Effector memory CD4-positive, alpha-beta T cell (primary cell): ENCODE measurements around the gene TRAF2.
"Not testable (repeated sequence)": the region's sequence is repeated elsewhere in the genome, so short reads cannot be mapped to it uniquely, and the experiment has no call there.

Experiments used
- DNase-seq, 3 donors: peaks; one replicate each; pipeline ENCODE4 v3.0.0-alpha.2; 2020
- H3K27ac ChIP-seq: 2 replicates; pipeline ENCODE4 v1.7.0; 2013; ENCODE audit warnings: mild to moderate bottlenecking, low read length, moderate library complexity; ENCODE audit not compliant: insufficient read depth, poor library complexity, severe bottlenecking
- H3K27me3 ChIP-seq: replicated peaks from 2 replicates; pipeline ENCODE4 v1.7.0; 2013; ENCODE audit warnings: mild to moderate bottlenecking, low read length; ENCODE audit not compliant: insufficient read depth, control insufficient read depth, poor library complexity, severe bottlenecking
- H3K36me3 ChIP-seq: 2 replicates; pipeline ENCODE4 v1.7.0; 2013; ENCODE audit warnings: mild to moderate bottlenecking, low read length, moderate library complexity; ENCODE audit not compliant: control insufficient read depth, insufficient read depth
- H3K4me1 ChIP-seq: 2 replicates; pipeline ENCODE4 v1.7.0; 2013; ENCODE audit warnings: low read length, mild to moderate bottlenecking; ENCODE audit not compliant: control insufficient read depth, insufficient read depth, poor library complexity, severe bottlenecking
- H3K4me3 ChIP-seq: 2 replicates; pipeline ENCODE4 v1.7.0; 2013; ENCODE audit warnings: low read length, low read depth, mild to moderate bottlenecking; ENCODE audit not compliant: insufficient read depth, poor library complexity, severe bottlenecking
- H3K9me3 ChIP-seq: 2 replicates; pipeline ENCODE4 v1.7.0; 2013; ENCODE audit warnings: mild to moderate bottlenecking, low read length, moderate library complexity; ENCODE audit not compliant: control insufficient read depth

Gene TRAF2

DNA sequence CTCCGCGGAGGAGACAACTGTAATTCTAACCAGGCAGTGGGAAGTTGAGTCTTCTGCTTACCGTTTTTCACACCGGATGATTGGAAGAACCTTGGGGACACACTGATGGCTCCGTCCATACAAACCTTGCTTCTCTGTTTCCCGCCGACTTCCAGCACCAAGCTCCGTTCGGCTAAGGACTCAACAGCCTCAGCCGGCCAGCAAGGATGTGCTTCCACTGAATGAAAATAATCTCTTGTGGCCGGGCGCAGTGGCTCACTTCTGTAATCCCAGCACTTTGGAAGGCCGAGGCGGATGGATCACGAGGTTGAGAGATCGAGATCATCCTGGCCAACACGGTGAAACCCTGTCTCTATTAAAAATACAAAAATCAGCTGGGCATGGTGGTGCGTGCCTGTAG, 18.4 kb upstream of the TRAF2 start:
- Histone ChIP-seq H3K4me1 (peaks cover 9% of the 10 kb centered on the region), H3K4me3 (no peak overlapping the region), H3K27me3 (no peaks in the 10 kb centered on the region), H3K36me3 (peaks cover 8% of the 10 kb centered on the region), H3K27ac (no peak overlapping the region), H3K9me3 (no peaks in the 10 kb centered on the region)
- DNase-seq = no peak

DNA sequence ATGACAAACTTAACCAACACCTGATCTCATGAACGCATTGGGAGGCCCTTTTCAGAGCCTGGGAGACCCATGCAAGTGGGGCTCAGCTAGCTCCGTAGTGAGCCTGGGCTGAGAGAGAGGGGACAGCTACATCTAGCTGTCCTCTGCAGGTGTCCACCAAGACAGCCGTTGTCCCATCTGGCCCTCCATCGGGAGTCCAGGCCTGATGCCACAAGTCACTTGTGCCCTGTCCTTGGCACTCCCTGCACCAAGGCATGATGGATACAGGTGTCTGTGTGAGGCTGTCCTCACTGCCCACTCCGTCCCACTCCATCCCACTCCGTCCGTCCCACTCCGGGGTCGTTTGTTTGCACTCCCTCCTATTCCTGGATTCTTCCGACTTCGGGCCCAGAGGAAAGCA, 17.7 kb upstream of the TRAF2 start:
- peaks cover under 1% of the 10 kb centered on the region for H3K36me3 ChIP-seq
- no peaks in the 10 kb centered on the region for H3K27me3 ChIP-seq
- peaks cover 9% of the 10 kb centered on the region for H3K4me1 ChIP-seq
- no peak overlapping the region for H3K27ac ChIP-seq
- no peak for DNase-seq
- H3K4me3 ChIP-seq = no peak overlapping the region
- no peaks in the 10 kb centered on the region for H3K9me3 ChIP-seq

DNA sequence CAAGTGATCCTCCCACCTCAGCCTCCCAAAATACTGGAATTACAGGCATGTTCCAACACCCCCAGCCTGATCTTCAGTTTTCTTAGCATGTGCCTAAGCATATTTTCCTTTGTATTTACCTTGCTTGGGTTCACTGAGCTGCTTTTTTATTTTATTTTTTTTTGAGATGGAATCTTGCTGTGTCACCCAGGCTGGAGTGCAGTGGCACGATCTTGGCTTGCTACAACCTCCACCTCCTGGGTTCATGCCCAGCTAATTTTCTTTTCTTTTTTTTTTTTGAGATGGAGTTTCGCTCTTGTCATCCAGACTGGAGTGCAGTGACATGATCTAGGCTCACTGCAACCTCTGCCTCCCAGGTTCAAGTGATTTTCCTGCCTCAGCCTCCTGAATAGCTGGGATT, 16.7 kb upstream of the TRAF2 start:
- not testable (repeated sequence) for H3K4me3 ChIP-seq, H3K27ac ChIP-seq, H3K27me3 ChIP-seq, H3K4me1 ChIP-seq, DNase-seq, H3K9me3 ChIP-seq, H3K36me3 ChIP-seq

DNA sequence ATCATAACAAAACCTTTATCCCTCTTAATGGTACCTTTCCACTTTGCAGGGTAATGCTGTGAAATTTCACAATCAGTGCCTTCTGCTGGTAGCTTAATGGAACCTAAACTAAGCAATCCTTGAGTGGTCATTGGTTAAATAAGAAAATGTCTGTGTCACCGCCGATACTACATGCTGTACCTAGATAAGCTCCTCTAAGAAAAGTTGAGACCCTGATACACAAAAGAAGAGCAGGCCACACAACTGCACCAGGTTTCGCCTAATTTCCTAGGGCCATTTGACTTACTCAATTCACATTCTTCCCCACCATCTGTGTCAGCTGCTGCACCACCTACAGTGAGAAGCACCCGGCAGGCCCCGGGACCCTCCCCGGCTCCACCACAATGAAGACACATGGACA, 11.2 kb upstream of the TRAF2 start:
- Histone ChIP-seq H3K27me3 (no peaks in the 10 kb centered on the region), H3K4me1 (no peaks in the 10 kb centered on the region), H3K9me3 (no peaks in the 10 kb centered on the region), H3K27ac (no peak overlapping the region), H3K4me3 (no peak overlapping the region), H3K36me3 (no peaks in the 10 kb centered on the region)
- DNase-seq = no peak

DNA sequence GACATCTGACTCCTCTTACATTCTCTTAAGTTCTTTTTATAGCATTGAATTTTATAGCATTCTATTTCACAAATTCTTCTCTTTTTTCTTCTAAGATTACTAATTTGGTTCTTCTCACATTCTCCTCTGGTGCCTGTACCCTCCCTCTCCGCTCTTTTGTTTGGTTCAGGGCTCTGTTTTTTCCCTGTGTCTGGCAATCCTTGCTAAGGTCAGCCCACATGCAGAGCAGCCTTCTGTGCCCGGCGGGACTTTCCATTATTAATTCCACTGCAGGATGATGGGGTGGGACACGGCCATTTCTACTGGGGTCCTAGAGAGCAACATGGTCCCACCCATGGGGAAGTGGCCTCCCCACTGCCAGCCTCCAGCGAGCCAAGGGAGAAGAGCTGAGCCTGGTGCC, 9.8 kb upstream of the TRAF2 start:
- H3K36me3 ChIP-seq = no peaks in the 10 kb centered on the region
- H3K27me3 ChIP-seq = no peaks in the 10 kb centered on the region
- no peak for DNase-seq
- H3K4me1 ChIP-seq = peaks cover 2% of the 10 kb centered on the region
- no peaks in the 10 kb centered on the region for H3K9me3 ChIP-seq
- H3K4me3 ChIP-seq = no peak overlapping the region
- H3K27ac ChIP-seq = no peak overlapping the region

DNA sequence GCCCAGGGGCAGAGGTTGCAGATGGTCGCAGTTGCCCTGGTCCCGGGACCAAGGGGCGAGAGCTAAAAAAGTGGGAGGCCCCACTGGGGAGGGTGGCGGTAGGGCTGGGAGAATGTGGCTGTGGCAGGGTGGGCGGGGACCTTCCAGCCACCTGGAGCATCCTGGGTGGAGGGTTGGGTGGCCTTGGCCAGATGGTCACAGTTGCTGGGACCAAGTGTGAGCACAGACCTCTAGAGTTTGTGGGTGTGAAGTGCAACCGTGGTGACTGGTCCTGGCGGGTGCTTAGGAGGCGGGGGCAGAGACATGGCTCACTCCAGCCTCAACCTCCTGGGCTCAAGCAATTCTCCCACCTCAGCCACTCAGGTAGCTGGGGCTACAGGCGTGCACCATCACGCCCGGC, 5.7 kb upstream of the TRAF2 start:
- Histone ChIP-seq H3K9me3 (no peaks in the 10 kb centered on the region), H3K4me3 (no peak overlapping the region), H3K4me1 (peaks cover 30% of the 10 kb centered on the region), H3K27ac (no peak overlapping the region), H3K27me3 (no peaks in the 10 kb centered on the region), H3K36me3 (no peaks in the 10 kb centered on the region)
- DNase-seq = no peak

DNA sequence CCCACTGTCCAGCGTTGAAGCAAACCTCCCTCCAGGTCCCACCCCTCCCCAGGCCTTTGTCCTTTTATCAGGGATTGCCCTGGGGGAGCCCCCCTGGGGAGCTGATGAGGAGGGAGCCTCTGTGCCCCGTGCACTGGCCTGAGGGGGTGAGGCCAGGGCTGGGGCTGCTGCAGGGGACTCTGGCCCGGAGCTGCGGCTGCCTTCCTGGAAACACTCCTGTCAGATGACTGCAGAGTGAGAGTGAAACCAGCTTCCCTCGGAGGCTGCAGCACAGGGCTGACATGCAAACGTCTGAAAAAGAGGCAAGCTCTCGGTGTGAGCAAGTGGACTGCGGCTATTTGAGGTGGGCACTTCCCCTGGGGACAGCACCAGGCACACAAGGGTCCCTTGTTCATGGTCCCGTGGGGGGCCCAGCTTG, 4.6 kb upstream of the TRAF2 start:
- peak overlapping the region; percentile 76 for H3K27ac ChIP-seq
- H3K4me3 ChIP-seq = peak overlapping the region; percentile 57
- no peaks in the 10 kb centered on the region for H3K9me3 ChIP-seq
- H3K27me3 ChIP-seq = no peaks in the 10 kb centered on the region
- no peak for DNase-seq
- peaks cover 33% of the 10 kb centered on the region for H3K4me1 ChIP-seq
- no peaks in the 10 kb centered on the region for H3K36me3 ChIP-seq

DNA sequence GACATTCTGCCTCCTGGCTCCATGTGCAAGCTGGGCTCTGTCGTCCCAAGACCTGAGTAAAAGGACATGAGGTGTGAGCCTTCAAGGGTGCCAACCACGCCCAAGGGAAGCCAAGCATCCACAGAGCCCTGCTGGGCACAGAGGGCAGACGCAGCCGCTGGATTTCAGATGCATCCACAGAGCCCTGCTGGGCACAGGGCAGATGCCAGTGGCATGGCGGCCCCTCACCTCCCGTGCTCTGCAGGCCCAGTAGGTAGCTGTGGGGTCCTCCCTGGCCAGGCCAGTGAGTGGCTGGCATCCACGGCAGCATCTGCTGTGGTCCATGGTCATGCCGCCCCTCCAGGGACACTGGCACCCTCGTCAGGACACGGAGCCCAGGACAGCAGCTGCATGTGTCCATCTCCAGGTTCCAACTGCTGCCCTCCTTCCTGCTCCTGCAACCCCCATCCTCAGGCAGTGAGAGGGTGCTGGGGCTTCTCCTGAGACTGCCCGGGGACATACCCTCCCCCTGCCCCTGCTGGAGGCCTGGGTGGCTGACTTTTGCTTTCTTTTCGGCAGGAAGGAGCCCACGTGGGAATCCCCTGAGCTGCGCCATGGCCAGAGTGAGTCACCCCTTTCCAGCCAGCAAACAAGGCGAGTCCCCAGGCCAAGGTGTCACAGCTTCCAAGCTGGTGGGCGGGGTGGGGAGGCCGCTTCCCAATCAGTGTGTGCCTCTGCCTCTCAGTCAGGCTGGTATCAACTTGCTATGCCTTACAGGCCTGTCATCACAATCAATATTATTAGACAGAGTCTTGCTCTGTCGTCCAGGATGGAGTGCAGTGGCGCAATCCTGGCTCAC, 4.0 kb upstream of the TRAF2 start:
- no peaks in the 10 kb centered on the region for H3K9me3 ChIP-seq
- DNase-seq = peak; percentile 85 to 86 (median 86)
- no peaks in the 10 kb centered on the region for H3K36me3 ChIP-seq
- H3K4me3 ChIP-seq = peak overlapping the region; percentile 57
- H3K27ac ChIP-seq = peak overlapping the region; percentile 76
- peaks cover 38% of the 10 kb centered on the region for H3K4me1 ChIP-seq
- H3K27me3 ChIP-seq = no peaks in the 10 kb centered on the region

DNA sequence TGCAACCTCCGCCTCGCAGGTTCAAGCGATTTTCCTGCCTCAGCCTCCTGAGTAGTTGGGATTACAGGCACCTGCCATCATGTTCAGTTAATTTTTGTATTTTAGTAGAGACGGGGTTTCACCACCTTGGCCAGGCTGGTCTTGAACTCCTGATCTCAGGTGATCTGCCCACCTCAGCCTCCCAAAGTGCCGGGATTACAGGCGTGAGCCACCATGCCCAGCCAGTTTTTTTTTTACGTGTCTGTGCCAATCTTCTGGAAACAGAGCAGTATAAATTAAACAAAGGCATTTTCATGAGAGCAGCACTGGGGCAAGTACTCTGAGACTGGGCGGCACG, 3.4 kb upstream of the TRAF2 start:
- Histone ChIP-seq H3K4me3 (peak overlapping the region; percentile 57), H3K4me1 (peaks cover 41% of the 10 kb centered on the region), H3K27ac (peak overlapping the region; percentile 76)
- H3K27me3 ChIP-seq, H3K9me3 ChIP-seq, DNase-seq, H3K36me3 ChIP-seq: not testable (repeated sequence)

DNA sequence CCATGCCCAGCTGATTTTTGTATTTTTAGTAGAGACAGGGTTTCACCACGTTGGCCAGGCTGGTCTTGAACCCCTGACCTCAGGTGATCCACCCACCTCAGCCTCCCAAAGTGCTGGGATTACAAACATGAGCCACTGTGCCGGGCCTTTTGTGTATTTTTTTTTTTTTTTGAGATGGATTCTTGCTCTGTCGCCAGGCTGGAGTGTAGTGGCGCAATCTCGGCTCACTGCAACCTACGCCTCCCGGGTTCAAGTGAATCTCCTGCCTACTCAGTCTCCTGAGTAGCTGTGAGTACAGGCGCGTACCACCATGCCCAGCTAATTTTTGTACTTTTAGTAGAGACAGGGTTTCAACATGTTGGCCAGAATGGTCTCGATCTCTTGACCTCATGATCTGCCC, 2.6 kb upstream of the TRAF2 start:
- not testable (repeated sequence) for H3K9me3 ChIP-seq, DNase-seq, H3K36me3 ChIP-seq, H3K4me3 ChIP-seq, H3K27me3 ChIP-seq
- Histone ChIP-seq H3K27ac (peak overlapping the region; percentile 76), H3K4me1 (peaks cover 41% of the 10 kb centered on the region)
